Measurements from ENCODE around the gene CCDC57. TPM values are rescaled to one million over a fixed set of nuclear protein-coding genes. Genes with fewer than 3 reads are reported as not detected.

CCDC57 gene
- total and polyA plus RNA-seq, 10 donors, result 28.8 to 164 (median 51.9) TPM

DNA sequence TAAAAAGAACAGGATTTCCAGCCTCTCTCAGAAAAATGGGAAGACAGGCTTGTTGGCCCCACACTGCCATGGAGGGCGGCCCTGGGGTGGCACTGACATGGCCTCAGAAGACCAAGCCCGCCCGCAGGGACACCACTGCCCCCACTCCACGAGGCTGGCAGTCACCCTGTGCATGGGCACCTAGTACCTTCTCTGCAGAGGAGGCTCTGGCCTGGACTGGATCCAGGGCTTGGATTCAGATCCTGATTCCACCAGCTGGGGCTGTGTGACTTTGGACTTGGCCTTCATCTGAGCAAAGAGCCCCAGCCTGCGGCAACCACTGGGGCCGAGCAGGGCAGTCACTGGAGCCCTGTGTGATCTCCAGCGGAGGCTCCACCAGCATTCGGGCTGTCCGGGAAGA is 97.8 kb downstream of the CCDC57 start:
- no peaks in the 10 kb centered on the region for H3K4me1 ChIP-seq
- H3K27me3 ChIP-seq (replicated peaks in 1 of 7), result no peaks in the 10 kb centered on the region
- WGBS, 5 donors, result 78 to 99% (median 96%) methylated on average over 7 to 9 of the region's 9 CpGs
- intact Hi-C loops (cut with DNase I; ENCODE audit: low total_unique reads), result no loop called here
- no peak overlapping the region for H3K4me3 ChIP-seq
- H3K36me3 ChIP-seq, result peaks cover 0 to 27% (median 0%) of the 10 kb centered on the region in 6 donors
- no peak for DNase-seq
- no peaks in the 10 kb centered on the region for H3K9me3 ChIP-seq
- no peak for TF ChIP-seq POLR2A (IDR thresholded peaks at IDR 0.05)
- TF ChIP-seq, protein P1, sequence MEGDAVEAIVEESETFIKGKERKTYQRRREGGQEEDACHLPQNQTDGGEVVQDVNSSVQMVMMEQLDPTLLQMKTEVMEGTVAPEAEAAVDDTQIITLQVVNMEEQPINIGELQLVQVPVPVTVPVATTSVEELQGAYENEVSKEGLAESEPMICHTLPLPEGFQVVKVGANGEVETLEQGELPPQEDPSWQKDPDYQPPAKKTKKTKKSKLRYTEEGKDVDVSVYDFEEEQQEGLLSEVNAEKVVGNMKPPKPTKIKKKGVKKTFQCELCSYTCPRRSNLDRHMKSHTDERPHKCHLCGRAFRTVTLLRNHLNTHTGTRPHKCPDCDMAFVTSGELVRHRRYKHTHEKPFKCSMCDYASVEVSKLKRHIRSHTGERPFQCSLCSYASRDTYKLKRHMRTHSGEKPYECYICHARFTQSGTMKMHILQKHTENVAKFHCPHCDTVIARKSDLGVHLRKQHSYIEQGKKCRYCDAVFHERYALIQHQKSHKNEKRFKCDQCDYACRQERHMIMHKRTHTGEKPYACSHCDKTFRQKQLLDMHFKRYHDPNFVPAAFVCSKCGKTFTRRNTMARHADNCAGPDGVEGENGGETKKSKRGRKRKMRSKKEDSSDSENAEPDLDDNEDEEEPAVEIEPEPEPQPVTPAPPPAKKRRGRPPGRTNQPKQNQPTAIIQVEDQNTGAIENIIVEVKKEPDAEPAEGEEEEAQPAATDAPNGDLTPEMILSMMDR (IDR thresholded peaks at IDR 0.05 in 8 of 11, conservative IDR thresholded peaks at IDR 0.05 in 3 of 11), result no peak
- no peak for TF ChIP-seq POLR2AphosphoS5 (IDR thresholded peaks at IDR 0.05)
- no peak overlapping the region for H3K27ac ChIP-seq

DNA sequence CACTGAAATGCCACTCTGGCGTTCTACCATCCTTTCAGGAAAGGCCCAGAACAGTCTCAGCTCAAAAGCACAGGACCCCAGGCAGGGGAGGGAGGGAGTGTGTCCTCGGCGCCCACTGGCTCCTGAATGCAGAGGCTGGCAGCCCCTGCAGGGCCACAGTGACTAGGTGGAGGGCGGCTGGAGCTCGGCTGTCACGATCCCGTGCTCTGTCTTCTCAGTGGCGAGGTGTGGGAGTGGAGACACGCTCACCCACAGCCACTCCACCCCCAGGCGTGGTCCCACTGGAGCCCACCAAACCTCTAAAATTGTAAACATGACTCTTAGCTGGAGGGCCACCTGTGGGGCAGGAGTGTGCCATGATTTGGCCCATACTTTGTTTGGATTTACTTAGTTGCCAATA is 98.2 kb downstream of the CCDC57 start:
- Histone ChIP-seq H3K27ac (no peak overlapping the region), H3K4me1 (no peaks in the 10 kb centered on the region), H3K36me3 (peaks cover 0 to 27% (median 0%) of the 10 kb centered on the region in 6 donors), H3K4me3 (no peak overlapping the region), H3K27me3 (replicated peaks in 1 of 7) (no peaks in the 10 kb centered on the region), H3K9me3 (no peaks in the 10 kb centered on the region)
- DNase-seq, result no peak
- TF ChIP-seq POLR2AphosphoS5 (IDR thresholded peaks at IDR 0.05), result no peak
- no peak for TF ChIP-seq POLR2A (IDR thresholded peaks at IDR 0.05)
- TF ChIP-seq, protein P1 (IDR thresholded peaks at IDR 0.05 in 8 of 11, conservative IDR thresholded peaks at IDR 0.05 in 3 of 11), result no peak
- 57 to 97% (median 91%) methylated on average over 1 to 10 of the region's 10 CpGs for WGBS, 5 donors
- intact Hi-C loops (cut with DNase I; ENCODE audit: low total_unique reads), result no loop called here

DNA sequence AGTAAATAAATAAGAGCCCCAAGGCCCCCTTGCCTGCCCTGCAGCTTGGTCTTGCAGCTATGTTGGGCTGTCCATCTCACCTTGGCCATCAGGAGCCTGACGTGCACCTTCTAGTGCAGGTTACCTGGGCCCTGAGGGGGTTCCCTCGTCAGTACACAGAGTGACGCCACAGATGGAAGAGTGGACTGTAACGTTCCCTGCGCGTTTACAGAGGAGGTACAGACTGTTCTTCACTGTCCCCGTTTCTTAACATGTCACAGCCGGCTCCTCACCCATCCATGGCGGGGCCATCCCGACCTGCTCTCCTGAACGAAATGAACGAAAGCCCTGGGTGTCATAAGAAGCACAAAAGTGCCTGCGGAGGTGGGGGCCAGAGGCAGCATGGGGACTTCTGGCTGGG is 98.7 kb downstream of the CCDC57 start:
- H3K36me3 ChIP-seq, result peaks cover 0 to 27% (median 0%) of the 10 kb centered on the region in 6 donors
- intact Hi-C loops (cut with DNase I; ENCODE audit: low total_unique reads), result no loop called here
- H3K27me3 ChIP-seq (replicated peaks in 1 of 7), result no peaks in the 10 kb centered on the region
- TF ChIP-seq POLR2A (IDR thresholded peaks at IDR 0.05) (no peak), POLR2AphosphoS5 (IDR thresholded peaks at IDR 0.05) (no peak)
- TF ChIP-seq, protein P1 (IDR thresholded peaks at IDR 0.05 in 8 of 11, conservative IDR thresholded peaks at IDR 0.05 in 3 of 11), result no peak
- no peak for DNase-seq
- H3K4me3 ChIP-seq, result no peak overlapping the region
- 88 to 97% (median 93%) methylated on average over 12 to 13 of the region's 13 CpGs for WGBS, 5 donors
- no peaks in the 10 kb centered on the region for H3K4me1 ChIP-seq
- no peak overlapping the region for H3K27ac ChIP-seq
- no peaks in the 10 kb centered on the region for H3K9me3 ChIP-seq

DNA sequence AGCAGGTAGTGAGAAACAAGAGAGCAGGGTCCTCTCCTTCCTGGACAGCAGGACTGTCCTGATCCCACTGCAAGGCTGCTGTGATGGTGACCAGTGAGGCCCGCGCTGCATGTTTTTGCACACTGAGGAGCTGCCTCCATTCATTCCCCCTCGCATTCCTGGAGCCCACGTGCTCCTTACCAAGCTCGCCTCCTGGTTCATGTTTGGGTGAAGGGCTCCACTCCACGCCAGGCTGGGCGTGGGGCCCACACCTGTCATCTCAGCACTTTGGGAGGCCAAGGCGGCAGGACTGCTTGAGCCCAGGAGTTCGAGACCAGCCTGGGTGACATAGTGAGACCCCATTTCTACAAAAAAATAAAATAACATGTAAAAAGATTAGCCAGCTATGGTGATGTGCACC is 99.2 kb downstream of the CCDC57 start:
- Histone ChIP-seq H3K4me3 (no peak overlapping the region), H3K36me3 (peaks cover 0 to 27% (median 0%) of the 10 kb centered on the region in 6 donors), H3K27ac (no peak overlapping the region), H3K27me3 (replicated peaks in 1 of 7) (no peaks in the 10 kb centered on the region), H3K4me1 (no peaks in the 10 kb centered on the region), H3K9me3 (no peaks in the 10 kb centered on the region)
- no peak for DNase-seq
- intact Hi-C loops (cut with DNase I; ENCODE audit: low total_unique reads), result no loop called here
- TF ChIP-seq, protein P1 (IDR thresholded peaks at IDR 0.05 in 8 of 11, conservative IDR thresholded peaks at IDR 0.05 in 3 of 11), result no peak
- TF ChIP-seq POLR2AphosphoS5 (IDR thresholded peaks at IDR 0.05) (no peak), POLR2A (IDR thresholded peaks at IDR 0.05) (no peak)
- WGBS, 5 donors, result 85 to 98% (median 93%) methylated on average over 9 of the region's 9 CpGs
